ENCODE data around the gene VSIG2.
"Not testable (repeated sequence)": the region's sequence is repeated elsewhere in the genome, so short reads cannot be mapped to it uniquely, and the experiment has no call there.

Gene VSIG2

GRCh38 chr11:124751741-124752470 lies at the start of gene VSIG2:
TSS of gene VSIG2 (minus strand) at chr11:124752255. CDS start at chr11:124752137, 118 bp downstream.
- peak; percentile 40 for DNase-seq

DNA sequence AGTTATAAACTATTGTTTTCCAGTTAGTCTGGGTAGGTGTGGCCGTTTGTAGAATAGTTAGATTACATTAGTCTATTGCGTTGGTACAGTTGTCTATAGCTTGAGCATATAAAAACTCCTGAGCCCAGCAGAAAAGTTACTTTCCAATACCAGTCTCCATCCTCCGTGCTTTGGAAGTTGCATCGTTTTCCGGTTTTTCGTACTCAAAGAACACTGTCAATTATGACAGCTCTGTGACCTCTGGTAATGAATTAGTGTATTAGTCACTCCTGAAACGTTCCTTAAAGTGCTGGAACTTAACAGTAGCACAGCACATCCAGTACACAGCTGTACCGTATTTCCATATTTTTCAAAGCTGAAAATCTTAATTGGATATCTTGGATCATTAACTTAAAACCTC lies 49.0 kb upstream of the VSIG2 start:
- no peak for DNase-seq

DNA sequence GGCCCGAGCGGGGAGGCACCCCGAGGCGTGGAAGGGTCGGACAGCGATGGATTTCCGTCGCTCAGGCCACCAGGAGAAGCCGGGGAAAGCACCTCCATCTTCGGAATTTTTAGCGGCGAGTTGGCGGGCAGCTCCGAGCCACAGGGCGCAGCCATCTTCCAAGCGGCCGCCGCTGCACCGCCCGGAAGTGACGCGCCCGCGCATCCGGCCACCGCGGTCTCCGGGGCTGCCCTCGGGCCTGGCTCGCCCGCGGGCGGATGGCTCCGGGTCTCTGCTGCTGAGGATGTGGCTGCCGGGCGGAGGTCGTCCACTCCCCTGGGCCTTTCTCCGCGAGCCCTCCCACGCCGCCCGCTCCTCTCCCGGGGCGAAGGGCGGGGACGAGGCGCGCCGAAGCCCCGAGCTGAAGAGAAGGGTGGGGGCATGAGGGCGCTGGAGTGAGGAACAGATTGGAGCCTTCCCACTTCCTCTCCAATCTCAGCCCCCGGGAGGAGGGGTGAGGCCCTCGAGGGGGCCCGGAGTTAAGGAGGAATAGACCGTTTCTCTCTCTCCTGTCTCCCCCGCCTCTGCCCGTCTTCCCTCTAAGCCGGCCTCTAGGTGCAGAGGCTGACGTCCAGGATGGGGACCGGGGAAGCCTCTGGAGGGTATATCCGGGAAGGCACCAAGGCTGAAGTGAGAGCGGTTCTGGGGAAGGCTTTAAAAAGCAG lies 48.3 kb upstream of the VSIG2 start, which contains the start of gene MSANTD2:
TSS of gene MSANTD2 (minus strand) at position 181 of the 704 bp plus-strand sequence. CDS start at position 155, 26 bp downstream.
- peak; percentile 97 for DNase-seq

DNA sequence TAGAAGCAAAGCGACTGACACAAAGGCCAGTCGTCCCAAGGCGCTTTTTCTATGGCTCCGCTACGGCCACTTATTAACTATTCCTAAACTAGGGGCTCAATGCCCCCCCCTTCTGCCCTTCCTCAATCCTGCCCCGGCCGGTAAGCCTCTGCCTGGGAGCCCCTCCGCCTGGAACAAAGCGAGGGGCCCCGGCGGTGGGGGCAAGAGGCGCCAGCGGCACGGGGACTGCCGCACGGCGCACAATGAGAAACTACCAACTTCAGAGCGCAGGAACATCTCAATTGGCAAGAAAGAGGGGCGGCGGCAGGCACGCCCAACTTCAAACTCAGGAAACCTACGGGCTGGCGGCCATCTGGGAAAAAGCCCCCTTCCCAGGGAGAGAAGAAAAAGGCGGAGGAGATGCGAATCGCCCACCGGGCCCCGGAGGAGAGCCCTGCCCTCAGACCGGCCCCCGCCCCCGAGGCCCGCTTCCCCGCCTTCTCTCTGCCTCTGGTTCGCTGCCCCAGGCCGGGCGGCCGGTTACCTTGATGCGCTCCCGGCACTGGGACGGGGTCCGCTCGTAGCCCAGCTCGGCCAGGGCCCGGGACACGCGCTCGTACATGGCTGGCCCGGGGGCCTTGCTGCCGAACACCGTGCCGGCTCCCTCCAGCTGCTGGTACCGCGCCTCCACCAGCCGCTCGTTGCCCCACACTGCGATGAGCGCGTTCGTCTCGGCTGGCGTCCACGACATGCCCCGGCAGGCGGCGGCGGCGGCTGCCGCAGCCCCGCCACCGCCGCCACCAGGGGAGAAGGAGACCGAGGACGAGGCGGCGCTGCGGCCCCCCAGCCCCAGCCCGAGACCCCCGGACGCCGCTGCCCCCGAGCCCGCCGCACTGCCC lies 47.5 kb upstream of the VSIG2 start:
- peak; percentile 79 for DNase-seq

DNA sequence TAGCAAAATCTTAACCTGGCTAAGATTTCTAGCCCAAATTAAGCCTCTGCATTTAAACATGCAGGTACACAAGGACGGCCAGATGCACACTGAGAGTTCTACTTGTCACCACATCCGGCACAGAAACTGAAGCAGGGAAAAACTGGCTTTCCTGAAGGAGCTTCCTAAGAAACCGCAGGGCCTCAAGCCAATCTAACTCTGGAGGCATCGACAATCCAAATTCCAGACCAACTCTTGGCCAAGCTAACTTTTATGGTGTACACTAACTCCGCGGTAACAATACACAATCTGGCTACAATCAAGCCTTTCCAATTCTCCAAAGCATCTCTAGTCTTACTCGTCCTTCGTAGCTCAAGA lies 46.9 kb upstream of the VSIG2 start:
- DNase-seq = no peak

DNA sequence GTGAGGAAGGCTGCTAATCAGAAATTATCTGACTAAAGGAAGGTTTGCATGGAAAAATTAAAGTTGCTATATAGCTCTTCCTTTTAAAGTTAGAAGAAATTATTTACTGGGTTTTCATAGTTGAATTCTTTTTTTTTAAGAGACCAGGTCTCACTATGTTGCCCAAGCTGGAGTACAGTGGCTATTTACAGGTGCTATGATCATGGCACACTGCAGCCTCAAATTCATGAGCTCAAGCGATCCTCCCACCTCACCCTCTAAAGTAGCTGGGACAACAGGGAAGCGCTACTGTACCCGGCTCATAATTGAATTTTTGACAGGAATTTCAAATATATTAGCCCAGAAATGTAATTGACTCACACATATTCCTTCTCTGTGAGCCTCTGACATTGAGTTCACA lies 44.3 kb upstream of the VSIG2 start:
- DNase-seq = no peak

DNA sequence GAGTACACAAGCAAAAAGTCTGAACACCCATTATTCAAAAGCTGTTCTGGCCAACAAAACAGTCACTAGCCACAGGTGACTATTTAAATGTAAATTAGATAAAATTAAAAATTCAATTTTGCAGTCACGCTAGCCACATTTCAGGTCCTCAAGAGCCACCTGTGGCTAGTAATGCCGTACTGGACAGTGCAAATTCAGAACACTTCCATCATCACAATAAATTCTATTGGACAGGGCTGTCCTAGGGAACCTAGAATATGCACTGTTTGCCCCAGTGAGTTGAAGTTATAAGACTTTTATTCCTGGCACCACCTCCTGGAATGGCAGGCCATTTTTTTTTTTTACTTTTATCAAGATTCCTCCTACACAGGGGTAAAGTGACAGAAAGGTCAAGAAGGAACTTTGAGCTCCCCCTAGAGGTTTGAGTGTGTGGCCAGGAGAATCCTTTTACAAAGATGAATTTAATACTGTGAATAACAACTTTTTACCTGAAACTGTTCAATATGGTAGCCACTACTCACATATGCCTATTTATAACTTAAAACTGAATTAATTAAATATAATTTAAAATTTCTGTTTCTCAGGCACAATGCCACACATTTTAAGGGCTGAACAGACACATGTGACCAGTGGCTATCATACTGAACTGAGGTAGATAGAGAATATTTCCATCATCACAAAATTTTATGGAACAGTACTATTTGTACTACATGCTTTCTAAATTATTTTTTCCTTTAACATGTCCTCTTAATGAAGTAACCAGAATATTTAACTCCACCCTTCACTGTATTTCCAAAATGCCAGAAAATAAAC lies 41.6 kb upstream of the VSIG2 start:
- DNase-seq = peak; percentile 3

GRCh38 chr11:124791626-124792341 lies 39.7 kb upstream of the VSIG2 start:
- no peak for DNase-seq

DNA sequence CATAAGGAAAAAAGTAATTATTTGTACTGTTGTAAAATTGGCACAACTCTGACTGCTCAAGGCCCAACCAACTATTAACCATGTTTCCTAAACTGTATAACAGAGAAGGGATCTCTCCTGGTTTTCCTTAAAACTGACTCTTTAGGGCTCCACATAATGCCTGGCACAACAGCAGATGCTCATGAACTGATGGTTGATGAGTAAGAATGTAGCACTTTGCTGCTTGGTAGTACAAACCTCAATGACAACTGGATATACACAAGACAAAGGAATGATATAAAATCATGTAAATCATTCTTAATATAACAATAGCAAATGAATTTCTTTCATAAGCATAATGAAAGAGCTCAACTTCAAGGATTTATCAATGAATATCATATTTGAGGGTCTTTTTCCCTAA lies 36.5 kb upstream of the VSIG2 start:
- DNase-seq = no peak

GRCh38 chr11:124784051-124784450 lies 32.0 kb upstream of the VSIG2 start:
- no peak for DNase-seq

DNA sequence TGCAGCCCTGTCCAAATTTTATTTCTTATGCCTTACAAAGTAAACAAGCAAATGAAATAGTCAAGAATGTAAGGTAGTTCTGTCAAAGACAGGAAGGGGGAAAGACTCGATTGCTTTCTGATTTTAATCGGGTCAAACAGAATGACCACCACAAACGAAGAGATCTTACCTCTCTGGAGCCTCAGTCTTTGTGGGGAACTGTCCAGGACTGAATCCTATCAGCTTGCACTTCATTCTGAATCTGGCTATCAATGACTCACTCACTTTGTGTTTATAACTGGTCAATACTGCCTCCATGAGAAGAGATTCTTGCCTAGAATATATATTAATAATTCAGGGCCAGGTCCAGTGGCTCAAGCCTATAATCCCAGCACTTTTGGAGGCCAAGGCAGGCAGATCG lies 30.9 kb upstream of the VSIG2 start:
- no peak for DNase-seq

- no peak for DNase-seq
Measured at GRCh38 chr11:124779568-124779967, 27.5 kb upstream of the VSIG2 start.

- DNase-seq = no peak
Measured at GRCh38 chr11:124778281-124778680, 26.2 kb upstream of the VSIG2 start.

GRCh38 chr11:124776865-124777645 lies 25.0 kb upstream of the VSIG2 start:
- no peak for DNase-seq

- not testable (repeated sequence) for DNase-seq
Measured at GRCh38 chr11:124770959-124771358, 18.9 kb upstream of the VSIG2 start.

DNA sequence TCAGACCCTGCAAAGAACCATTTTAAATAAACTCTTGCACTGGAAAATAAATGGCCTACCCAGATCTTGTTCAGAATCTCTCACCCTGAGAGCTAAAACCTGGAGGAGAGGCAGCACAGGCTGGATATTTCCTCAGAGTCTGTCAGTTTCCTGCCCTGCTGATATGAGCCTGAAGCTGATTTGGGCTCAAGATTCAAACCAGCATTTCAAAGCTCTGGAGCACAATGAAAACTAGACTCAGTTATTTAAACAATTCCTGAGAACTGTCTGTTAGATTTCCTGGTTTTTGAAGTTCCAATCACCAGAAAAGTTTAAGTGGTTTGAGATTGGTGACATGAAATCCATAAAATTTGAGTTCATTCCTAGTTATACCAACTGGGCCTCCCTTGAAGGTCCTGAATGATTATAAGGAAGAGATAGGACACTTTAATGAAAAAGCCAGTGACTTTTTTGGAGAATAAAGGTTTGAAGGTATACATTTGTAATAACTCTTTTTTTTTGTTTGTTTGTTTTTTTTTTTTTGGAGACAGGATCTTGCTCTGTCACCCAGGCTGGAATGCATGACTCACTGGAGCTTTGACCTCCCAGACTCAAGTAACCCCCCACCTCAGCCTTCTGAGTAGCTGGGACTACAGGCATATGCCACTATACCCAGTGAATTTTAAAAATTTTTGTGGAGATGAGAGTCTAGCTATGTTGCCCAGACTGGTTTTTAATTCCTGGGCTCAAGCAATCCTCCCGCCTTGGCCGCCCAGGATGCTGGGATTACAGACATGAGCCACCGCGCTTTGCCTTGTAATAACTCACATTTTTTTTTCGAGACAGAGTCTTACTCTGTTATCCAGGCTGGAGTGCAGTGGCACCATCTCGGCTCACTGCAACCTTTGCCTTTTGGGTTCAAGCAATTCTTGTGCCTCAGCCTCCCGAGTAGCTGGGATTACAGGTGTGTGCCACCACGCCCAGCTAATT lies 18.0 kb upstream of the VSIG2 start:
- no peak for DNase-seq

GRCh38 chr11:124768914-124769313 lies 16.9 kb upstream of the VSIG2 start:
- no peak for DNase-seq

- DNase-seq = no peak
Measured at GRCh38 chr11:124766156-124766555, 14.1 kb upstream of the VSIG2 start.

DNA sequence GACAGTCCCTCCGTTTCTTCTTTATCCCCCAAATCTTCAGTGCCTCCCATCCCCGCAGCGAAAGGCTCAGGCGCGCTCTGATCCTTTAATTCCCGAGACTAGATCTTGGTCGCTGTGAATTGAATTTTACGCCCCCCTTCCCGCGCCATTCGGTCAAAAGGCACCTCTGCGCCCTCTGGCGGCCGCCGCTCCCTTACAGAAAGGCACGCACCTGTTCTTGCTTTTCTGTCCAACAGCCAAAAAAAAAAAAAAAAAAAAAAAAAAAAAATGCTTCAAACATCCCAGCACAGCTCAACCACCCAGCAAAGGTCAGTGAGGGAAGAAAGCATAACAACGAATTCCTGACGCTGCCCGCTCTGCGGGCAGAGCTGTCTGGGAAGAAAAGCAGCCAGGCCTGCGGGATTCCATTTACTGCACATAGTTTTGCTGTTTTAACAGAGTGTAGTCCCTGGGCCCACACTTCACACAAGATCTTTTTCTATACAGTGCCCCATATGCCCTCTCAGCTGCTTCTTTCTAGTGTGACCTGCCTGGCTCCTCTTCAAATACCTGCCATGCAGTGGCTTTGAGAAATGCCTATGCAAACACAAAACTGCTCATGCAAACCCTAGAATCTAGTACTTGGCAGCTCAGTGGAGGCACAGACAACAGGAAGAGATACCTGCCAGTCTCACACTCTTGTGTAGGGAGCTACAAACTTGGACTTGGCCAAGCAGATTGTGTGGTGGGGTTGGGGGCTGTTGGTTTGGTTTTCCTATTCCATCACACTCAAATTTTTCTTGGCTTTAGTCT lies 11.3 kb upstream of the VSIG2 start:
- DNase-seq = peak; percentile 91
